HepG2 (cell line): ENCODE measurements around the gene HNRNPUL1. TPM values are rescaled to one million over a fixed set of nuclear protein-coding genes. Genes with fewer than 3 reads are reported as not detected.

Experiments used
- CREB1 ChIP-seq, 2 experiments: fragments of 450-650 bp in 1 of 2; IDR thresholded peaks; 2 replicates each; pipeline ENCODE4 v1.6.1; 2016 to 2017; ENCODE audit warnings: control low read depth in 1 of 2, mild to moderate bottlenecking in 1 of 2, missing compliant biosample characterization in 1 of 2, missing genetic modification characterization in 1 of 2
- EP300 ChIP-seq, 3 experiments: sonication (generic) in 1 of 3; formaldehyde crosslinking in 1 of 3; IDR thresholded peaks; 2 replicates each; pipeline versions ENCODE4 v1.5.1 to v1.6.1; 2011 to 2020; ENCODE audit warnings: low read depth in 2 of 3, low read length in 2 of 3, borderline replicate concordance in 1 of 3, improper control_type of control experiment in 1 of 3, mild to moderate bottlenecking in 1 of 3, missing genetic modification reagents in 1 of 3, moderate library complexity in 1 of 3
- HDAC6 ChIP-seq: fragments of 200-600 bp; sonication (generic); IDR thresholded peaks from 2 replicates; pipeline ENCODE4 v1.7.0; 2017; ENCODE audit warnings: mild to moderate bottlenecking, antibody characterized with exemption, low read length, low read depth
- IKZF1 ChIP-seq: fragments of 450-650 bp; IDR thresholded peaks from 2 replicates; pipeline ENCODE4 v1.7.1; 2016
- REXO4 ChIP-seq: sonication (generic); formaldehyde crosslinking; IDR thresholded peaks from 2 replicates; pipeline ENCODE4 v1.8.0; 2022; ENCODE audit warnings: missing genetic modification reagents, mild to moderate bottlenecking, borderline replicate concordance
- RFX5 ChIP-seq: IDR thresholded peaks from 2 replicates; pipeline ENCODE4 v1.6.1; 2011; ENCODE audit warnings: low read depth, low read length, improper control_type of control experiment
- RXRB ChIP-seq: IDR thresholded peaks from 2 replicates; pipeline ENCODE4 v1.6.1; 2016; ENCODE audit warnings: borderline replicate concordance, missing genetic modification reagents, missing compliant biosample characterization
- ZBTB42 ChIP-seq: sonication (generic); formaldehyde crosslinking; IDR thresholded peaks from 2 replicates; pipeline ENCODE4 v1.5.0; 2020; ENCODE audit warnings: mild to moderate bottlenecking, missing genetic modification reagents
- ZMYM3 ChIP-seq: sonication (generic); formaldehyde crosslinking; IDR thresholded peaks from 2 replicates; pipeline ENCODE4 v1.5.1; 2020; ENCODE audit warnings: mild to moderate bottlenecking, missing genetic modification reagents
- polyA plus RNA-seq, 8 experiments: library from polyadenylated mRNA; depleted of rRNA in 3 of 8; stranded (reverse) in 7 of 8; unstranded in 1 of 8; fragments of >200 nt; fragmentation: Illumina TruSeq in 4 of 8; extraction: Trizol in 4 of 8; gene quantifications; 2 replicates each; pipeline versions ENCODE4 v1.2.1 to v1.2.3, GENCODE V29; 2011 to 2016; ENCODE audit warnings: low read depth in 4 of 8, missing spikeins in 1 of 8, mixed read lengths in 1 of 8; ENCODE audit not compliant: insufficient read depth in 1 of 8
- total RNA-seq, 5 experiments: library from RNA; depleted of rRNA; stranded (reverse); fragments of >200 nt; fragmentation: Illumina TruSeq; extraction: Trizol; gene quantifications; 2 replicates each; pipeline ENCODE4 v1.2.3, GENCODE V29; 2016; ENCODE audit warnings: low read depth in 1 of 5
- TF ChIP-seq, protein P1 (sequence below), 2 experiments: sonication (generic) in 1 of 2; formaldehyde crosslinking in 1 of 2; IDR thresholded peaks; 2 replicates each; pipeline versions ENCODE4 v1.4.0 to v1.6.1; 2016 to 2020; ENCODE audit warnings: borderline replicate concordance in 1 of 2, low read depth in 1 of 2, mild to moderate bottlenecking in 1 of 2, missing genetic modification reagents in 1 of 2
- TF ChIP-seq, protein P2 (sequence below): fragments of 450-650 bp; IDR thresholded peaks from 2 replicates; pipeline ENCODE4 v1.6.1; 2017; ENCODE audit warnings: mild to moderate bottlenecking
- TF ChIP-seq, protein P3 (sequence below): sonication (generic); formaldehyde crosslinking; IDR thresholded peaks from 2 replicates; pipeline ENCODE4 v1.5.1; 2020; ENCODE audit warnings: mild to moderate bottlenecking, missing genetic modification reagents
- TF ChIP-seq, protein P4 (sequence below): sonication (generic); formaldehyde crosslinking; IDR thresholded peaks from 2 replicates; pipeline ENCODE4 v1.4.0; 2020; ENCODE audit warnings: mild to moderate bottlenecking, missing genetic modification reagents
- TF ChIP-seq, protein P5 (sequence below), 2 experiments: fragments of 450-650 bp in 1 of 2; sonication (generic) in 1 of 2; formaldehyde crosslinking; IDR thresholded peaks; 2 replicates each; pipeline versions ENCODE4 v1.5.0 to v1.8.0; 2020 to 2022; ENCODE audit warnings: mild to moderate bottlenecking in 1 of 2, missing genetic modification reagents in 1 of 2

Gene HNRNPUL1
- total and polyA plus RNA-seq, 2 of the 13 experiments (the other 11 are each of a cell fraction or from before 2014, with no cell fraction given): 30.9 to 81.7 TPM

DNA sequence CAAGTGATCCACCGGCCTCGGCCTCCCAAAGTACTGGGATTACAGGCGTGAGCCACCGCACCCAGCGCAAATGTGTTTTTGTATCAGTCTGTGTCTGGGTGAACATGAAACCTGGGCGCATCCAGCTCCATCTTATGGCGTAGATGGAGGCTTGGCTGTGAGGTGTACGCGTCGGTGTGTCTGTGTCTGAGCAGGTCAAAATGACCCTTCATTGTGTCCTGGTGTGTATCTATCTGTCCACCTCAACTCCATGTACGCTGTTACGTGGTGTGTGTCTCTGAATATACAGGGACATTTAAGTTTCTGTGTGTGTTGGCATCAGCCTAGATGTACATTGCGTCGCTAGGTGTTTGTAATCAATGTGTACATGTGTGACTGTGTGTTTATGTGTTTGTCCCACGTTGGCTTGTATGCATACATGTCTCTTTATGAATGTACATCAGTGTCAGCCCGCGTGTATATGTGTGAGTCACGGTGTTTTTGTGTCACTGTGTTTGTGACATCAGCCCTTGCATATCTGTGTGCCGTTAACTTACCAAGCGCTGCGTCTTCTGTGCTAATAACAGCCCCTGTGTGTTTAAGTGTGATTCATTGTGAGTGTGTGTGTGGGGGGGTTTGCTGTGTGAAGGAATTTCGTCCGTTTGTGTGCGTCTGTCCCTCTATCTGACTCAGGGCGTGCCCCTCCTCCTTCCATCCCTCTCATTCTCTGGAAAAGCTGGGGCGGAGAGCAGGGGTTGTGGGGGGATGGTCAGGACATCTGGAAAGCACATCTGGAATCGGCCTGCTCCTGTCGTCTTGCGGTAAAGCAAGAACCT lies 38.7 kb upstream of the HNRNPUL1 start (continued):
- TF ChIP-seq, protein P1, sequence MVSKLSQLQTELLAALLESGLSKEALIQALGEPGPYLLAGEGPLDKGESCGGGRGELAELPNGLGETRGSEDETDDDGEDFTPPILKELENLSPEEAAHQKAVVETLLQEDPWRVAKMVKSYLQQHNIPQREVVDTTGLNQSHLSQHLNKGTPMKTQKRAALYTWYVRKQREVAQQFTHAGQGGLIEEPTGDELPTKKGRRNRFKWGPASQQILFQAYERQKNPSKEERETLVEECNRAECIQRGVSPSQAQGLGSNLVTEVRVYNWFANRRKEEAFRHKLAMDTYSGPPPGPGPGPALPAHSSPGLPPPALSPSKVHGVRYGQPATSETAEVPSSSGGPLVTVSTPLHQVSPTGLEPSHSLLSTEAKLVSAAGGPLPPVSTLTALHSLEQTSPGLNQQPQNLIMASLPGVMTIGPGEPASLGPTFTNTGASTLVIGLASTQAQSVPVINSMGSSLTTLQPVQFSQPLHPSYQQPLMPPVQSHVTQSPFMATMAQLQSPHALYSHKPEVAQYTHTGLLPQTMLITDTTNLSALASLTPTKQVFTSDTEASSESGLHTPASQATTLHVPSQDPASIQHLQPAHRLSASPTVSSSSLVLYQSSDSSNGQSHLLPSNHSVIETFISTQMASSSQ (IDR thresholded peaks at IDR 0.05; ENCODE audit: low read depth): no peak
- TF ChIP-seq, protein P1 (CRISPR knock-in tag; IDR thresholded peaks at IDR 0.05; ENCODE audit: borderline replicate concordance): no peak
- TF ChIP-seq RFX5: 0 out of 2 replicates have a peak, but pooled peaks have one; percentile 23
- no peak for TF ChIP-seq IKZF1
- no peak for TF ChIP-seq REXO4 (CRISPR knock-in tag)
- TF ChIP-seq, protein P2, sequence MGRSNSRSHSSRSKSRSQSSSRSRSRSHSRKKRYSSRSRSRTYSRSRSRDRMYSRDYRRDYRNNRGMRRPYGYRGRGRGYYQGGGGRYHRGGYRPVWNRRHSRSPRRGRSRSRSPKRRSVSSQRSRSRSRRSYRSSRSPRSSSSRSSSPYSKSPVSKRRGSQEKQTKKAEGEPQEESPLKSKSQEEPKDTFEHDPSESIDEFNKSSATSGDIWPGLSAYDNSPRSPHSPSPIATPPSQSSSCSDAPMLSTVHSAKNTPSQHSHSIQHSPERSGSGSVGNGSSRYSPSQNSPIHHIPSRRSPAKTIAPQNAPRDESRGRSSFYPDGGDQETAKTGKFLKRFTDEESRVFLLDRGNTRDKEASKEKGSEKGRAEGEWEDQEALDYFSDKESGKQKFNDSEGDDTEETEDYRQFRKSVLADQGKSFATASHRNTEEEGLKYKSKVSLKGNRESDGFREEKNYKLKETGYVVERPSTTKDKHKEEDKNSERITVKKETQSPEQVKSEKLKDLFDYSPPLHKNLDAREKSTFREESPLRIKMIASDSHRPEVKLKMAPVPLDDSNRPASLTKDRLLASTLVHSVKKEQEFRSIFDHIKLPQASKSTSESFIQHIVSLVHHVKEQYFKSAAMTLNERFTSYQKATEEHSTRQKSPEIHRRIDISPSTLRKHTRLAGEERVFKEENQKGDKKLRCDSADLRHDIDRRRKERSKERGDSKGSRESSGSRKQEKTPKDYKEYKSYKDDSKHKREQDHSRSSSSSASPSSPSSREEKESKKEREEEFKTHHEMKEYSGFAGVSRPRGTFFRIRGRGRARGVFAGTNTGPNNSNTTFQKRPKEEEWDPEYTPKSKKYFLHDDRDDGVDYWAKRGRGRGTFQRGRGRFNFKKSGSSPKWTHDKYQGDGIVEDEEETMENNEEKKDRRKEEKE: no peak
- TF ChIP-seq ZMYM3 (CRISPR knock-in tag): 0 out of 2 replicates have a peak, but pooled peaks have one; percentile 9
- no peak for TF ChIP-seq HDAC6
- TF ChIP-seq, protein P3, sequence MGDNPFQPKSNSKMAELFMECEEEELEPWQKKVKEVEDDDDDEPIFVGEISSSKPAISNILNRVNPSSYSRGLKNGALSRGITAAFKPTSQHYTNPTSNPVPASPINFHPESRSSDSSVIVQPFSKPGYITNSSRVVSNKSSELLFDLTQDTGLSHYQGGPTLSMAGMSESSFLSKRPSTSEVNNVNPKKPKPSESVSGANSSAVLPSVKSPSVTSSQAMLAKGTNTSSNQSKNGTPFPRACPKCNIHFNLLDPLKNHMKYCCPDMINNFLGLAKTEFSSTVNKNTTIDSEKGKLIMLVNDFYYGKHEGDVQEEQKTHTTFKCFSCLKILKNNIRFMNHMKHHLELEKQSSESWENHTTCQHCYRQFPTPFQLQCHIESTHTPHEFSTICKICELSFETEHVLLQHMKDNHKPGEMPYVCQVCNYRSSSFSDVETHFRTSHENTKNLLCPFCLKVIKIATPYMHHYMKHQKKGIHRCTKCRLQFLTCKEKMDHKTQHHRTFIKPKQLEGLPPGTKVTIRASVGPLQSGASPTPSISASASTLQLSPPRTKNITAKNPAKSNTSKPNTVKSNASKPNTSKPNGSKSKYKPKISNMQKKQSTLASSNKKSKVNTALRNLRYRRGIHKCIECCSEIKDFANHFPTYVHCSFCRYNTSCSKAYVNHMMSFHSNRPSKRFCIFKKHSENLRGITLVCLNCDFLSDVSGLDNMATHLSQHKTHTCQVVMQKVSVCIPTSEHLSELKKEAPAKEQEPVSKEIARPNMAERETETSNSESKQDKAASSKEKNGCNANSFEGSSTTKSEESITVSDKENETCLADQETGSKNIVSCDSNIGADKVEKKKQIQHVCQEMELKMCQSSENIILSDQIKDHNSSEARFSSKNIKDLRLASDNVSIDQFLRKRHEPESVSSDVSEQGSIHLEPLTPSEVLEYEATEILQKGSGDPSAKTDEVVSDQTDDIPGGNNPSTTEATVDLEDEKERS: 0 out of 2 replicates have a peak, but pooled peaks have one; percentile 2
- peak; percentile 88 for TF ChIP-seq CREB1 (IDR thresholded peaks at IDR 0.05)
- TF ChIP-seq CREB1 (CRISPR knock-in tag; IDR thresholded peaks at IDR 0.05): no peak
- TF ChIP-seq, protein P4, sequence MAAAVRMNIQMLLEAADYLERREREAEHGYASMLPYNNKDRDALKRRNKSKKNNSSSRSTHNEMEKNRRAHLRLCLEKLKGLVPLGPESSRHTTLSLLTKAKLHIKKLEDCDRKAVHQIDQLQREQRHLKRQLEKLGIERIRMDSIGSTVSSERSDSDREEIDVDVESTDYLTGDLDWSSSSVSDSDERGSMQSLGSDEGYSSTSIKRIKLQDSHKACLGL (CRISPR knock-in tag): no peak
- TF ChIP-seq EP300 (IDR thresholded peaks at IDR 0.05; ENCODE audit: low read depth in 2 of 2, low read length in 2 of 2): peak in 1 of 2 experiments; percentile 12; a peak in 1 of 4 replicates
- TF ChIP-seq EP300 (CRISPR knock-in tag; IDR thresholded peaks at IDR 0.05; ENCODE audit: borderline replicate concordance): no peak
- TF ChIP-seq ZBTB42 (CRISPR knock-in tag): 0 out of 2 replicates have a peak, but pooled peaks have one; percentile 80
- TF ChIP-seq, protein P5, sequence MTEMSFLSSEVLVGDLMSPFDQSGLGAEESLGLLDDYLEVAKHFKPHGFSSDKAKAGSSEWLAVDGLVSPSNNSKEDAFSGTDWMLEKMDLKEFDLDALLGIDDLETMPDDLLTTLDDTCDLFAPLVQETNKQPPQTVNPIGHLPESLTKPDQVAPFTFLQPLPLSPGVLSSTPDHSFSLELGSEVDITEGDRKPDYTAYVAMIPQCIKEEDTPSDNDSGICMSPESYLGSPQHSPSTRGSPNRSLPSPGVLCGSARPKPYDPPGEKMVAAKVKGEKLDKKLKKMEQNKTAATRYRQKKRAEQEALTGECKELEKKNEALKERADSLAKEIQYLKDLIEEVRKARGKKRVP (CRISPR knock-in tag; IDR thresholded peaks at IDR 0.05): peak in 1 of 2 experiments; percentile 70; a peak in 1 of 4 replicates
- TF ChIP-seq RXRB: 0 out of 2 replicates have a peak, but pooled peaks have one; percentile 4
